GM18858 (cell line): ENCODE results near the gene PAK5.
A peak's percentile ranks its signal among the peaks of the same experiment; 100 is the strongest.

Source experiments
- ATAC-seq: cut with Tn5 transposase; IDR thresholded peaks from one replicate; pipeline ENCODE4 v1.9.1; 2021; ENCODE audit not compliant: unreplicated experiment

Gene PAK5

GRCh38 chr20:9626357-9626756 lies 212.5 kb downstream of the PAK5 start:
- no peak for ATAC-seq

GRCh38 chr20:9617940-9618339 lies 220.9 kb downstream of the PAK5 start:
- ATAC-seq: no peak

- ATAC-seq: peak; percentile 21
Measured at GRCh38 chr20:9616833-9617461, 221.9 kb downstream of the PAK5 start.

GRCh38 chr20:9616455-9616805 lies 222.4 kb downstream of the PAK5 start:
- ATAC-seq: peak; percentile 1

- ATAC-seq: peak; percentile 100
Measured at GRCh38 chr20:9615766-9616454, 223.0 kb downstream of the PAK5 start.

GRCh38 chr20:9615118-9615517 lies 223.8 kb downstream of the PAK5 start:
- no peak for ATAC-seq

GRCh38 chr20:9613871-9614270 lies 225.0 kb downstream of the PAK5 start:
- no peak for ATAC-seq

GRCh38 chr20:9611921-9612320 lies 227.0 kb downstream of the PAK5 start:
- no peak for ATAC-seq

GRCh38 chr20:9610665-9611064 lies 228.2 kb downstream of the PAK5 start:
- ATAC-seq: no peak

GRCh38 chr20:9609887-9610502 lies 228.9 kb downstream of the PAK5 start:
- peak; percentile 79 for ATAC-seq

- no peak for ATAC-seq
Measured at GRCh38 chr20:9608639-9609340, 230.1 kb downstream of the PAK5 start.

GRCh38 chr20:9602847-9603183 lies 236.1 kb downstream of the PAK5 start:
- peak; percentile 71 for ATAC-seq

- no peak for ATAC-seq
Measured at GRCh38 chr20:9600562-9600961, 238.3 kb downstream of the PAK5 start.

GRCh38 chr20:9597547-9597946 lies 241.3 kb downstream of the PAK5 start:
- ATAC-seq: no peak

- ATAC-seq: no peak
Measured at GRCh38 chr20:9595763-9596162, 243.1 kb downstream of the PAK5 start.

GRCh38 chr20:9594284-9594875 lies 244.5 kb downstream of the PAK5 start:
- ATAC-seq: no peak

- no peak for ATAC-seq
Measured at GRCh38 chr20:9592419-9592818, 246.5 kb downstream of the PAK5 start.

GRCh38 chr20:9591080-9591479 lies 247.8 kb downstream of the PAK5 start:
- ATAC-seq: no peak

- no peak for ATAC-seq
Measured at GRCh38 chr20:9590189-9590588, 248.7 kb downstream of the PAK5 start.

GRCh38 chr20:9588706-9589105 lies 250.2 kb downstream of the PAK5 start:
- ATAC-seq: no peak

- no peak for ATAC-seq
Measured at GRCh38 chr20:9583151-9583550, 255.7 kb downstream of the PAK5 start.

- ATAC-seq: no peak
Measured at GRCh38 chr20:9582137-9582536, 256.7 kb downstream of the PAK5 start.
